Calu3 (cell line): ENCODE data around the gene C11orf52. TPM values are rescaled to one million over a fixed set of nuclear protein-coding genes. Genes with fewer than 3 reads are reported as not detected.
A peak's percentile ranks its signal among the peaks of the same experiment; 100 is the strongest.
"Not testable (repeated sequence)": the region's sequence is repeated elsewhere in the genome, so short reads cannot be mapped to it uniquely, and the experiment has no call there.

Source experiments
- BruUV-seq: library from RNA; stranded (reverse); fragments of 400-500 nt; replicated peaks from 2 replicates; lab custom pipeline; 2021; lab: Mats Ljungman, UMichigan
- CTCF ChIA-PET: fragments of 300-600 bp; sonication (Branson Sonifier 250); formaldehyde crosslinking; loops from one replicate; lab custom pipeline; 2022; ENCODE audit warnings: antibody characterized with exemption; lab: Charles Lee
- DNase-seq: peaks from one replicate; pipeline ENCODE4 v3.0.0; 2022
- H3K27ac Mint-ChIP-seq: one replicate; pipeline ENCODE4 v1.8.0; 2022; ENCODE audit warnings: mixed read lengths; ENCODE audit not compliant: unreplicated experiment
- H3K27me3 Mint-ChIP-seq: one replicate; pipeline ENCODE4 v1.8.0; 2022; ENCODE audit warnings: mixed read lengths; ENCODE audit not compliant: unreplicated experiment
- H3K36me3 Mint-ChIP-seq: one replicate; pipeline ENCODE4 v1.8.0; 2022; ENCODE audit warnings: mild to moderate bottlenecking, moderate library complexity, mixed read lengths; ENCODE audit not compliant: insufficient read depth, unreplicated experiment
- H3K4me1 Mint-ChIP-seq: one replicate; pipeline ENCODE4 v1.8.0; 2022; ENCODE audit warnings: mild to moderate bottlenecking, low read depth, mixed read lengths; ENCODE audit not compliant: unreplicated experiment
- H3K4me3 Mint-ChIP-seq: one replicate; pipeline ENCODE4 v1.8.0; 2022; ENCODE audit warnings: mild to moderate bottlenecking, low read depth, moderate library complexity, mixed read lengths; ENCODE audit not compliant: unreplicated experiment
- H3K9me3 Mint-ChIP-seq: one replicate; pipeline ENCODE4 v1.8.0; 2022; ENCODE audit warnings: low read depth, mixed read lengths; ENCODE audit not compliant: unreplicated experiment
- CTCF ChIP-seq: fragments of 200-600 bp; IDR thresholded peaks from one replicate; pipeline ENCODE4 v1.8.0; 2022; ENCODE audit warnings: antibody characterized with exemption; ENCODE audit not compliant: unreplicated experiment
- intact Hi-C: fragments of 100-400 bp; cut with micrococcal nuclease; formaldehyde crosslinking; loops from one replicate; pipeline ENCODE4 v1.10.0; 2022; ENCODE audit not compliant: unreplicated experiment
- total RNA-seq: library from RNA; stranded (reverse); gene quantifications from 2 replicates; pipeline ENCODE4 v1.2.3, GENCODE V29; 2022

Gene C11orf52
- total RNA-seq, 1 experiment from 2014 or later: 6.2 TPM

- H3K9me3 Mint-ChIP-seq: no peaks in the 10 kb centered on the region
- DNase-seq: peak; percentile 93
- H3K27me3 Mint-ChIP-seq: no peaks in the 10 kb centered on the region
- intact Hi-C loops: loop anchor here (1.0 to 10.0 kb wide), 2 partner anchors 103 to 196 kb away; partner anchors contain the start of genes NKAPD1 and PIH1D2
- BruUV-seq: no TSS peak
- peaks cover 9% of the 10 kb centered on the region for H3K4me1 Mint-ChIP-seq
- peak within 1 kb of the TSS; percentile 80 for H3K4me3 Mint-ChIP-seq
- peak within 1 kb of the TSS; percentile 93 for H3K27ac Mint-ChIP-seq
- H3K36me3 Mint-ChIP-seq: peaks cover 19% of the 10 kb centered on the region
- TF ChIP-seq CTCF: peak; percentile 78
- CTCF ChIA-PET: interaction anchor here (1.2 kb wide), 1 partner anchor 103 kb away, joined by 6 read pairs; no protein-coding TSS in a partner anchor
Observed at GRCh38 chr11:111878849-111879636, 39.7 kb upstream of the C11orf52 start, which contains the start of the genes CFAP68 and FDXACB1. Gene CFAP68, plus strand, starts transcription at chr11:111879541. Its CDS starts 20 bp downstream, at chr11:111879561. Gene FDXACB1, minus strand, starts transcription at chr11:111879165. Its CDS starts 33 bp downstream, at chr11:111879132.

GRCh38 chr11:111879637-111879960 lies 39.1 kb upstream of the C11orf52 start:
- peaks cover 9% of the 10 kb centered on the region for H3K4me1 Mint-ChIP-seq
- DNase-seq: no peak
- CTCF ChIA-PET: no interaction called here

DNA sequence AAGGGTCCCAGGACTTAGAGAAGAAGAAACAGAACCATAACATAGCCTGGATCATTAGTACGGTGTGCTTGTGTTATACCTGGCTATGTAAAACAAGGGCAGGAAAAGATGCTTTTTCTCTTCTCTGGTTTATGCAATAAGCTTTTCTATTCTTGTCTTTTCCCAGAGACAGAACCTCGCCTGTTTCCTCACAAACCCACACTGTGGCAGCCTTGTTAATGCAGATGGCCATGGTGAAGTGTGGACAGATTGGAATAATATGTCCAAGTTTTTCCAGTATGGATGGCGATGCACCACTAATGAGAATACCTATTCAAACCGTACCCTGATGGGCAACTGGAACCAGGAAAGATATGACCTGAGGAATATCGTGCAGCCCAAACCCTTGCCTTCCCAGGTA lies 36.5 kb upstream of the C11orf52 start:
- no TSS peak for BruUV-seq
- CTCF ChIA-PET: no interaction called here
- Mint-ChIP-seq H3K27ac (no peak overlapping the region), H3K9me3 (no peaks in the 10 kb centered on the region), H3K4me1 (peaks cover 9% of the 10 kb centered on the region), H3K36me3 (peaks cover 19% of the 10 kb centered on the region), H3K4me3 (no peak overlapping the region), H3K27me3 (no peaks in the 10 kb centered on the region)
- TF ChIP-seq CTCF: no peak
- DNase-seq: no peak
- intact Hi-C loops: no loop called here

More at GRCh38 chr11:111879637-111879960, 39.1 kb upstream of the C11orf52 start:
- BruUV-seq: TSS peak; percentile 95
- TF ChIP-seq CTCF: no peak
- Mint-ChIP-seq H3K9me3 (no peaks in the 10 kb centered on the region), H3K27ac (peak overlapping the region; percentile 93), H3K4me3 (peak overlapping the region; percentile 80), H3K36me3 (peaks cover 19% of the 10 kb centered on the region), H3K27me3 (no peaks in the 10 kb centered on the region)
- intact Hi-C loops: loop anchor here (10.0 kb wide), 1 partner anchor 195 kb away; the partner anchor contains the start of genes NKAPD1 and PIH1D2

DNA sequence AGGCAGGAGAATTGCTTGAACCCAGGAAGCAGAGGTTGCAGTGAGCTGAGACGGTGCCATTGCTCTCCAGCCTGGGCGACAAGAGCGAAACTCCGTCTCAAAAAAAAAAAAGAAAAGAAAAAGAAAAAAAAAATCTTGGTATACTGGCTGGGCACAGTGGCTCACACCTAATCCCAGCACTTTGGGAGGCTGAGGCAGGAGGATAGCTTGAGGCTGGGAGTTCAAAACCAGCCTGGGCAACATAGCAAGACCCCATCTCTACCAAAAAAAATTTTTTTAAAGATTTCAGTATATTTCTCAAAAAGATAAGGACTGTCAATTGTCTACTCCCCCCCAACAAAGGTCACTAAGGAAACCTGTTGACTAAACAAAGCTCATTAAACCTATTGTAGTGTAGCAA lies 33.7 kb upstream of the C11orf52 start:
- H3K9me3 Mint-ChIP-seq, H3K27me3 Mint-ChIP-seq, H3K36me3 Mint-ChIP-seq, H3K4me1 Mint-ChIP-seq, H3K27ac Mint-ChIP-seq, intact Hi-C loops, CTCF ChIA-PET, H3K4me3 Mint-ChIP-seq, BruUV-seq, DNase-seq: not testable (repeated sequence)
